ENCODE results near the gene PDZD2.
"Not testable (repeated sequence)": the region's sequence is repeated elsewhere in the genome, so short reads cannot be mapped to it uniquely, and the experiment has no call there.

Gene PDZD2

DNA sequence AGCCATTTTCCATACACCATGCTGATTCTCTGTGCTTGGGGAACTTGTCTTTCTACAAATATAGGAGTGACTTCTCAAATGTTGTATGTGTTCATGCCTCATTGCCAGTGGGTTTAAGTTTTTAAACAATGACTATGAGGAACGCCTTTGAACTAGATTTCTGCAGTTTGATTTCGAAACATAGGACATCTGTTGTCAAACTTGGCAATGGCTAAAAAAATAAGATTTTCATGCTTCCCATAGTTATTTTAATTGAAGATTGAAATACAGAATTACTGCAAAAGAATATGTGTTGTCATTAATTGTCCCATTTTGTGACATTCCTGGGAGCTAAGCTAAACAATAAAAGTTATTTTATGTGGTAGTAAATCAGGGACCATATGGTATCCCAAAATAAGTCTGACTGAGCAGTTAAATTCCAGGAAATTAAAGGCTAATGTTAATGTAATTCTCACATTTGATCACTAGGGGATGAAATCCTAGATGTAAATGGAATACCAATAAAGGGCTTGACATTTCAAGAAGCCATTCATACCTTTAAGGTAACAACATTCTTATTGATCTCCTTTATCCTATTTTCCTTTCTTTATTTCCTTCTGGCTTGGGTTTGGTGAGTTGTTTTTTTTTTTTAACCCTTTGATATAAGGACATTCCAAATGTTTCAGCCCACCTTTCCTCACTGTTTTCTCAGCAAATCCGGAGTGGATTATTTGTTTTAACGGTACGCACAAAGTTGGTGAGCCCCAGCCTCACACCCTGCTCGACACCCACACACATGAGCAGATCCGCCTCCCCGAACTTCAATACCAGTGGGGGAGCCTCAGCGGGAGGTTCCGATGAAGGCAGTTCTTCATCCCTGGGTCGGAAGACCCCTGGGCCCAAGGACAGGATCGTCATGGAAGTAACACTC is 418.5 kb downstream of the PDZD2 start:
- no peak for DNase-seq

GRCh38 chr5:32058101-32058500 is 419.2 kb downstream of the PDZD2 start:
- DNase-seq, result no peak

- DNase-seq, result no peak
Observed at GRCh38 chr5:32058997-32059396, 420.1 kb downstream of the PDZD2 start.

DNA sequence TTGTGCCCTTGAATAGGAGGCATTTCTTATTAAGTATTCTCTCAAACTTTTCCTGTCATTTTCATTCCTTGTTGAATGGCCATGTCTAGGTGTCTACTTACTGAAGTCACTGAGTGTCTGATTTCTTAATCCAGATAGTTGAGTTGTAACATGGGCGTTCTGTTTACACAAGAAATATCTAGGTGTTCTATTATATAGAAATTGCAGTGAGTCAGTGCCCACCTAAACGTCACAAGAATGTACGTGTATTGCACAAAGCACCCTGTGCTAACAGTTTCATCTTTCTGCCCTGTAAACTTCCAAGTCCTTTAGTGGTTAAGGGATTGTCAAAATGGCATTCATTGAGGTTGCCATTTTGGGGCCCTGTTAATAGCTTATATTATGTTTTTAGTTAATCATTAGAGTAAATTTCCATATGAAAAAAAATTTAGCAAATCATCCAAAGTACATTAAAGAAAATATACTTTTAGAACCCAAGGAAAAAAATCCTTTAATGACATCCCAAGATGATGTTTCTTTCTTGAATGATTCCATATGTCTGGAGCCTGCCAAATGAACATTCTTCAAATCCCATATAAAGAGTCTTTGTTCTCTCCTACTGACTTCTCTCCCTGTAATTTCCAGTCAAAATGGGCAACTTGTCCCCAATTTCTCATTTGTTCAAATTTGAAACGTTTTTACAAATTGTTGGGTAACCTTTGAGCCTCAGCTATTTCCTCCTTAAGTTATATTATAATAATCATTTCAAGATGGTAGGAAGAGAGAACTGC is 421.0 kb downstream of the PDZD2 start:
- no peak for DNase-seq

- DNase-seq, result no peak
Observed at GRCh38 chr5:32061236-32061635, 422.3 kb downstream of the PDZD2 start.

GRCh38 chr5:32066448-32066847 is 427.5 kb downstream of the PDZD2 start:
- DNase-seq, result no peak

DNA sequence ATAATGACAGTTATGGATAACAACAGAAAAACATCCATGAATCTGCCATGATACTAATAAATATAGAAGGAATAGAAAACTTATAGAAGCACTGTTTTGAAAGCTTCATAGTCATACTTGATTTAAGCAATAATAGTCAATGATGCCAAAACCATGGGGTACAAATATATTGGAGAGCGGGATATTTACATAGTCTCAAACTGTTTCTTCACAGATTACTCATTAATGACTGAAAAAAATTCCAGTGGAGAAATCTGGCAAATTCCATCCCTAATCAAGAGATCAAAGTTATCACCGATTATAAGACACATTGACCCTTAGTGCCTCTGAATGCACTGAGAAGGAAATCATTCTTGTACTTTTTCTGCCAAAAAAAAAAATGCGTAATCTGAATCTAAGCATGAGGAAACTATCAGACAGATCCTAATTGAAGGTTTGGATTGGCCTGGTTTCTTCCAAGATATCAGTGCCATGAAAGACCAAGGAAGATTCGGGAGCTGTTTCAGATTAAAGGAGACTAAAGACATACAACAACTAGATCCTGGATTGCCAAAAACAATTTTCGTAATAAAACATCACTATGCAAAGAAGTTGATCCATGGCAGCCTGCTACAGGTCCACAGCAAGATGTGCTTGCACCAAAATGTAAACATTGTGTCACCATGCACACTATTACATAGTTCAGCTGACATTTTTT is 429.0 kb downstream of the PDZD2 start:
- no peak for DNase-seq

DNA sequence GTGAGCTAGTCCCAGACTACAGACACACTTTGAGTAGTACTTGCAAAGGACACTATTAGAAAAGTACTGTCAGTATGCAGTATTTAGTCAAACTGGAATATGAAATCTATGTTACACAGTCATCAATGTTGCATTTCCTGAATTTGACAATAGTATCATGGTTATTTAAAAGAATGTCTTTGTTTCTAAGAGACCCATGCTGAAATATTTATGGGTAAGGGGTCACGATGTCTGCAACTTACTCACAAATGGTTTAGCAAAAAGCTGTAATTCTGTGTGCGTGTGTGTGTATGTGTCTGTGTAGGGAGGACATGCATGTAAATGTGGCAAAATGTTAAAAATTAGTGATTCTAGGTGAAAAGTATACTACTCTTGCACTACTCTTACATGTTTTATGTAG is 429.6 kb downstream of the PDZD2 start:
- DNase-seq, result no peak

DNA sequence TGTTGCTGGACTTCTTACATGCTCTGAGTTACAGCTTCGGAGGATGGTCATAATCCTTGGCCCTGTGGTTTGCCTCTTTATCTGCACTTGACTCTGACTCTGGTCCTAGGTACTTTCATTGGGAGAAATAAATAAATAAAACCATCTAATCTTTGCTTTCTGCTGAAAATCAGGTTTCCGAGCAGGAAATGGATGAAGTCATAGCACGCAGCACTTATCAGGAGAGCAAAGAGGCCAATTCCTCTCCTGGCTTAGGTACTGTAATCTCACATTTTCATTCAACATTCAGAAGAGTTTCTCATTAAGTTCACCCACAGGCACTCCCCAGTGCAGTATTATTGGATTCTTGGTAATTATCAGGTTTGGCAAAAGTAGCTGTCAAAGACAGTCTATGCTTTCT is 430.5 kb downstream of the PDZD2 start:
- no peak for DNase-seq

DNA sequence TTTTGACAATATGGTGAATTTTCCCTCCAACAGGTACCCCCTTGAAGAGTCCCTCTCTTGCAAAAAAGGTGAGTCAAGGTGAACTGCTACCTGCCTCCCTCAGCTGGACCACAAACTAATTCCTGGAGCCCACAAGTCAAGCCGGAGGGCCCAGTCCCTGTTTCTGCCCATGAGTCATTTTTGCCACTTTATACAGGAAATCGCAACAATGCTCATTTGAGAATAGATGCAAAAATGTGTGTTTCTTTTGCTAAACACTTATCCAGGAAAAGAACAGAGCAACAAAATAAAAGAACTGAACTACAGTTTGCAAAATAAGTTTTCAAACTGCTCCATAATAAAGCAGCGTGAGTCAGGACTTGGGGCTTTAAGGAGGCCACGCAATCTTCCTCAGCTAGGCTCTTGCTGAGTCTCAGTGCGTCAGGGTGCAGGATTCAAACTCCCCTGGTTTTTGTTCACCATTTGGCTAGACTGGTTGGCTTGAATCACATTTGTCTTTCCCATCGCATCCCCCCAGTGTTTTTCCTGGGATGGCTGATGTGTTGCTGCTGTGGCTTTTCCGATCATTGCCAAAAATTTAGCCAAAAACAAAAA is 432.5 kb downstream of the PDZD2 start:
- no peak for DNase-seq

- DNase-seq, result no peak
Observed at GRCh38 chr5:32072054-32072453, 433.1 kb downstream of the PDZD2 start.

GRCh38 chr5:32074401-32074800 is 435.5 kb downstream of the PDZD2 start:
- no peak for DNase-seq

DNA sequence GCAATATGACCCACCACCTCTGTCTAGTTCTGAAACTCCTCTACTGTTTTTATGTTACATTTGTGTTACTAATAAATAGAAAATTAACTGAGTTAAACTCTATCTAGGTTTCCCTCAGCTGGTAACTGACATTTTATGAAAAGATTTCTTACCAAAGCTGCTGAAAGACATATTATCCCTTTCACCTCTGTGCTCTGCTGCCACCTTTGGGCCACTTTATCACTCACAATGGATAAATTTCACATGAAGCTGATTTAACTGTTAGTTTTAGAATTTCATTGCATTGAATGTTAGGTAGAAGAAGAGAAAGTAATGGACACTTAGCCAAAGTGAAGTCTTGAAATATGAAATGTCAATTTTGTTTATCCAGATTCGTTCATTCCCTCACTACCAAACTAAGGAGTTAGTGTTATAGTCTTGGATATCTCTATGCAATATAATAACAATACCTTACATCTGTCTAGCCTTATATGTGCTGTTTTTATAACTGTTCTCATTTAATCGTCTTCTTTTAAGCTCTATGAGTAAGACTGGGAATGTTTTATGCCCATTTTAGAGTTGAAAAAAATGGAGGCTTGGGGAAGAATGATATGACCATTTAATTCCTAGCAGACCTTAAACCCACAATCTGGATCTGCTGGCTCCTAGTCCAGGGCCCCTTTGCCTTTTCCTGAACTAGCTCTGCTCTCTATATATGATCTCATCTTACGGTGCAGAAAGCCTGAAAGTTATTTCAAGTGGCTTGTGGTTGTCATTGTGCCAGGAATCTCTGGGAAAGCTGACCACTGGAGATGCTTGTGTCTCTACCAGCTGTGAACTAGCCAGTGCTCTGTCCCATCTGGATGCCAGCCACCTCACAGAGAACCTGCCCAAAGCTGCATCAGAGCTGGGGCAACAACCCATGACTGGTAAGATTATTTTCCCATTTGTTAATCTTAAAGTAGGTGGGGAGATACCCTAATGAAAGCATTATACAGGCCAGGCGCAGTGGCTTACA is 438.1 kb downstream of the PDZD2 start:
- peak; percentile 48 for DNase-seq

GRCh38 chr5:32078855-32079254 is 439.9 kb downstream of the PDZD2 start:
- not testable (repeated sequence) for DNase-seq

GRCh38 chr5:32080565-32080964 is 441.6 kb downstream of the PDZD2 start:
- not testable (repeated sequence) for DNase-seq

DNA sequence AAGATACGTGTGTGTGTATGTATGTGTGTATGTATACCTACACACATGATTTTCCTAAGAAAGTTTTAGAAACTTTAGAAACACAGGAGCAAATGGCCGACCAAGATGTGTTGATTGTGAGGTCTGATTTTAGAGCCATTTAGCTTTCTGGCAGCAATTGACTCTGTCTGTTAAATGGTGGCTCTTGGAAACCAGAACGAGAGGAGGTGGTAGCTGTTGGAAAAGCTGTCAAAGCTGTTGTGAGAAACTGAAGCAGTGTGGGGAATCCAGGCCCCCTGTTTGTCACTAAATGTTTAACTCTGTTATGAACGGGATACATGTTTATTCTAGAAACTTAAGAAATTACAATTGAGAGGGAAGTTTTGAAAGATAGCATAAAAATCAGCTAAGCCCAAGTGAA is 443.8 kb downstream of the PDZD2 start:
- no peak for DNase-seq

- no peak for DNase-seq
Observed at GRCh38 chr5:32083981-32084430, 445.1 kb downstream of the PDZD2 start.

DNA sequence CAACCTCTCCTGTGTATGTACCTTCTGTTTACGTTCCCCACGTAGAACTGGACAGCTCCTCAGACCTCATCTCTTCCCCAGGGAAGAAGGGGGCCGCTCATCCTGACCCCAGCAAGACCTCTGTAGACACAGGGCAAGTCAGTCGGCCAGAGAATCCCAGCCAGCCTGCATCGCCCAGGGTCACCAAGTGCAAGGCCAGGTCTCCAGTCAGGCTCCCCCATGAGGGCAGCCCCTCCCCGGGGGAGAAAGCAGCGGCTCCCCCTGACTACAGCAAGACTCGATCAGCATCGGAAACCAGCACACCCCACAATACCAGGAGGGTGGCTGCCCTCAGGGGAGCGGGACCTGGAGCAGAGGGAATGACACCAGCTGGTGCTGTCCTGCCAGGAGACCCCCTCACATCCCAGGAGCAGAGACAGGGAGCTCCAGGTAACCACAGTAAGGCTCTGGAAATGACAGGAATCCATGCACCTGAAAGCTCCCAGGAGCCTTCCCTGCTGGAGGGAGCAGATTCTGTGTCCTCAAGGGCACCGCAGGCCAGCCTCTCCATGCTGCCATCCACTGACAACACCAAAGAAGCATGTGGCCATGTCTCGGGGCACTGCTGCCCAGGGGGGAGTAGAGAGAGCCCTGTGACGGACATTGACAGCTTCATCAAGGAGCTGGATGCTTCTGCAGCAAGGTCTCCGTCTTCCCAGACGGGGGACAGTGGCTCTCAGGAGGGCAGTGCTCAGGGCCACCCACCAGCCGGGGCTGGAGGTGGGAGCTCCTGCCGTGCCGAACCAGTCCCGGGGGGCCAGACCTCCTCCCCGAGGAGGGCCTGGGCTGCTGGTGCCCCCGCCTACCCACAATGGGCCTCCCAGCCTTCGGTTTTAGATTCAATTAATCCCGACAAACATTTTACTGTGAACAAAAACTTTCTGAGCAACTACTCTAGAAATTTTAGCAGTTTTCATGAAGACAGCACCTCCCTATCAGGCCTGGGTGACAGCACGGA is 448.5 kb downstream of the PDZD2 start:
- DNase-seq, result no peak

DNA sequence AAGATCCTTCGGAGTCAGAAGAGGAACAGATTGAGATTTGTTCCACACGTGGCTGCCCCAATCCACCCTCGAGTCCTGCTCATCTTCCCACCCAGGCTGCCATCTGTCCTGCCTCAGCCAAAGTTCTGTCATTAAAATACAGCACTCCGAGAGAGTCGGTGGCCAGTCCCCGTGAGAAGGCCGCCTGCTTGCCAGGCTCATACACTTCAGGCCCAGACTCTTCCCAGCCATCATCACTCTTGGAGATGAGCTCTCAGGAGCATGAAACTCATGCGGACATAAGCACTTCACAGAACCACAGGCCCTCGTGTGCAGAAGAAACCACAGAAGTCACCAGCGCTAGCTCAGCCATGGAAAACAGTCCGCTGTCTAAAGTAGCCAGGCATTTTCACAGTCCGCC is 449.3 kb downstream of the PDZD2 start:
- no peak for DNase-seq
